ENCODE measurements around the gene SMPD3.

GRCh38 chr16:68351991-68352431, 96.3 kb downstream of the SMPD3 start:
- TF ChIP-seq POLR2A (IDR thresholded peaks at IDR 0.05; ENCODE audit: low read depth, low read length) = no peak
- no peak for TF ChIP-seq POLR2AphosphoS5 (IDR thresholded peaks at IDR 0.05; ENCODE audit: insufficient read depth, low read depth, low read length)
- no peak for TF ChIP-seq CTCF (IDR thresholded peaks at IDR 0.05; ENCODE audit: extremely low read depth in 1 of 2, insufficient read depth in 1 of 2, low read depth in 1 of 2, low read length in 2 of 2)
- no peak for TF ChIP-seq MYC (IDR thresholded peaks at IDR 0.05; ENCODE audit: low read depth, low read length)
- no peak for TF ChIP-seq FOS (IDR thresholded peaks at IDR 0.05; ENCODE audit: borderline replicate concordance, insufficient read depth, low read length)
- no peak for TF ChIP-seq EZH2 (IDR thresholded peaks at IDR 0.05; ENCODE audit: borderline replicate concordance, low read depth, low read length, severe bottlenecking)
- no peak for TF ChIP-seq MAX (IDR thresholded peaks at IDR 0.05; ENCODE audit: insufficient read depth, insufficient read length)
- no peak for TF ChIP-seq JUN (IDR thresholded peaks at IDR 0.05; ENCODE audit: borderline replicate concordance, insufficient read depth, insufficient read length, low read depth)

Measured in endothelial cell of umbilical vein (primary cell).